ENCODE results near the gene PLEKHA1.

The PLEKHA1 gene

DNA sequence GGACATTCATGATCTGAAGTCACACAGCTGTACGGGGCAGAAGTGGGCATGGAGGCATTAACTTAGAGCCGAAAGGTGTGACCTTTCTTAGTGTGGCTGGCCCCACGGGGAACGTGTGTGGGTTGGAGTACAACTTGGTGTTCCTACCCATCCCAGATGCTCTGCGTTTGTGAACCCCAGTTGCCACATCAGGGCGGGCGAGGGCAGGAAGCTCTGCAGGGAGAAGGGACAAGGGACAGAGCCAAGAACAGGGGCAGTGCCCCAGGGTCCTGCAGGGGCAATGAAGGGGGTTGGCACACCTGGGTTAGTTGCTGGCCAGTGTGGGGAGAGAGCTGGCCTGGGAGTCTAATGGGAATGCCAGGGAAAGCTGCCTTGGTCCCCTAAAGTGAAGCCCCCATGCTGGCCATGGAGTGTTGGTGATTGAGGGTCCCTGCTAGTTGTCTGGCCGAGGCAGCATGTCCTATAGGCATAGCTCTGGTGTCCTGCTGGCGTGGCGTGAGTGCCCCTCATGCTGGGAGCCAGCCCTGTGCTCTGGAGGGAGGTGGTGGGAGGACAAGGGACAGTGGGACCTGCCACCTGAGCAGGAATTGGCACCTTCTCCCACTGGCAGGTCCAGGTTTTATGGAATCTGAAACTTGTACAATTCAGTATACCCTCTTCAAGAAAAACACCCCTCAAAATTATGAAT is 105.8 kb downstream of the PLEKHA1 start:
- DNase-seq (ENCODE audit: low spot score): no peak

DNA sequence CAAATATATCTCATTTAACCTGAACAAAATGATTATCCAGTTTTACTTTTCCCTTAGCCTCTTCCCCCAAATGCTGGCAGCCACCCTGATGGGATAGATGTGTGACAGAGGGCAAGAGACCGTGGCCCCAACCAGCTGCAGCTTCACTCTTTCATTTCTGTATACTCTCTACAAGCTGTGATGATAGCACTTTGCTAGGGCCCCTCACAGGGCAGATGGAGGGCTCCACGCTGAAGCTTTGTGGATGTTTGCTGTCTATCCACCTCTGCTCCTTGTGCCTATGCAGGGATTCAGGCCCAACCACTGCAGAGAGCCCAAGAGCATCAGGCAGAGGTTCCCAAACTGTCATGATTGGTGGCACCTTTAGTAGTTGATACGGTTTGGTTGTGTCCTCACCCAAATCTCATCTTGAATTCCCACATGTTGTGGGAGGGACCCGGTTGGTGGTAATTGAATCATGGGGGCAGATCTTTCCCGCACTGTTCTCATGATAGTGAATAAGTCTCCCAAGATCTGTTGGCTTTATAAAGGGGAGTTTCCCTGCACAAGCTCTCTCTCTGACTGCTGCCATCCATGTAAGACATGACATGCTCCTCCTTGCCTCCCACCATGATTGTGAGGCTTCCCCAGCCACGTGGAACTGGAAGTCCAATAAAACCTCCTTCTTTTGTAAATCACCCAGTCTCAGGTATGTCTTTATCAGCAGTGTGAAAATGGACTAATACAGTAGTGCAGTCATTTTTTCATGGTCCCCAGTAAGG is 107.0 kb downstream of the PLEKHA1 start:
- DNase-seq (ENCODE audit: low spot score): no peak

All from CD4-positive, alpha-beta T cell treated with Interleukin-2 at 100 ng/mL for 4 hours (primary cell).